Type B pancreatic cell (in vitro differentiated cells): Measurements from ENCODE around the gene USP10. TPM values are rescaled to one million over a fixed set of nuclear protein-coding genes. Genes with fewer than 3 reads are reported as not detected.

Source experiments
- DNase-seq: peaks from one replicate; pipeline ENCODE4 v3.0.0; 2021; ENCODE audit warnings: mixed read lengths; ENCODE audit not compliant: unreplicated experiment; ENCODE audit errors: extremely low spot score
- H3K27ac Mint-ChIP-seq: 2 replicates; pipeline ENCODE4 v1.8.0; 2021; ENCODE audit warnings: mild to moderate bottlenecking, mixed read lengths
- H3K27me3 Mint-ChIP-seq: 2 replicates; pipeline ENCODE4 v1.8.0; 2021; ENCODE audit warnings: mixed read lengths
- H3K36me3 Mint-ChIP-seq: 2 replicates; pipeline ENCODE4 v1.8.0; 2021; ENCODE audit warnings: mixed read lengths
- H3K4me1 Mint-ChIP-seq: one replicate; pipeline ENCODE4 v1.8.0; 2021; ENCODE audit warnings: mixed read lengths; ENCODE audit not compliant: unreplicated experiment
- H3K4me3 Mint-ChIP-seq: 2 replicates; pipeline ENCODE4 v1.8.0; 2021; ENCODE audit warnings: mild to moderate bottlenecking, mixed read lengths
- H3K9me3 Mint-ChIP-seq: 2 replicates; pipeline ENCODE4 v1.8.0; 2021; ENCODE audit warnings: mixed read lengths
- total RNA-seq: library from RNA; stranded (reverse); gene quantifications from 2 replicates; pipeline ENCODE4 v1.2.1, GENCODE V29; 2021; ENCODE audit warnings: low replicate concordance
- TF ChIP-seq, protein P1 (sequence below): fragments of 200-600 bp; sonication (generic); conservative IDR thresholded peaks from 2 replicates; pipeline ENCODE4 v1.5.0; 2021; ENCODE audit warnings: antibody characterized with exemption, mild to moderate bottlenecking

Gene USP10
- total RNA-seq, 1 donor from 2014 or later = 110 TPM

GRCh38 chr16:84680165-84680842 is 19.5 kb upstream of the USP10 start:
- H3K27me3 Mint-ChIP-seq = peaks cover 36% of the 10 kb centered on the region
- no peak overlapping the region for H3K4me3 Mint-ChIP-seq
- no peak for DNase-seq
- no peaks in the 10 kb centered on the region for H3K36me3 Mint-ChIP-seq
- no peaks in the 10 kb centered on the region for H3K9me3 Mint-ChIP-seq
- H3K4me1 Mint-ChIP-seq = peaks cover 8% of the 10 kb centered on the region
- TF ChIP-seq, protein P1, sequence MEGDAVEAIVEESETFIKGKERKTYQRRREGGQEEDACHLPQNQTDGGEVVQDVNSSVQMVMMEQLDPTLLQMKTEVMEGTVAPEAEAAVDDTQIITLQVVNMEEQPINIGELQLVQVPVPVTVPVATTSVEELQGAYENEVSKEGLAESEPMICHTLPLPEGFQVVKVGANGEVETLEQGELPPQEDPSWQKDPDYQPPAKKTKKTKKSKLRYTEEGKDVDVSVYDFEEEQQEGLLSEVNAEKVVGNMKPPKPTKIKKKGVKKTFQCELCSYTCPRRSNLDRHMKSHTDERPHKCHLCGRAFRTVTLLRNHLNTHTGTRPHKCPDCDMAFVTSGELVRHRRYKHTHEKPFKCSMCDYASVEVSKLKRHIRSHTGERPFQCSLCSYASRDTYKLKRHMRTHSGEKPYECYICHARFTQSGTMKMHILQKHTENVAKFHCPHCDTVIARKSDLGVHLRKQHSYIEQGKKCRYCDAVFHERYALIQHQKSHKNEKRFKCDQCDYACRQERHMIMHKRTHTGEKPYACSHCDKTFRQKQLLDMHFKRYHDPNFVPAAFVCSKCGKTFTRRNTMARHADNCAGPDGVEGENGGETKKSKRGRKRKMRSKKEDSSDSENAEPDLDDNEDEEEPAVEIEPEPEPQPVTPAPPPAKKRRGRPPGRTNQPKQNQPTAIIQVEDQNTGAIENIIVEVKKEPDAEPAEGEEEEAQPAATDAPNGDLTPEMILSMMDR = no peak
- no peak overlapping the region for H3K27ac Mint-ChIP-seq

GRCh38 chr16:84680843-84681629 is 18.8 kb upstream of the USP10 start:
- Mint-ChIP-seq H3K36me3 (no peaks in the 10 kb centered on the region), H3K27ac (no peak overlapping the region)

GRCh38 chr16:84683691-84684591 is 15.9 kb upstream of the USP10 start:
- no peak overlapping the region for H3K4me3 Mint-ChIP-seq
- H3K9me3 Mint-ChIP-seq = no peaks in the 10 kb centered on the region
- H3K4me1 Mint-ChIP-seq = peaks cover 4% of the 10 kb centered on the region
- no peaks in the 10 kb centered on the region for H3K36me3 Mint-ChIP-seq
- peaks cover 21% of the 10 kb centered on the region for H3K27me3 Mint-ChIP-seq
- no peak for DNase-seq
- H3K27ac Mint-ChIP-seq = no peak overlapping the region
- TF ChIP-seq, protein P1 = no peak

More at GRCh38 chr16:84680843-84681629, 18.8 kb upstream of the USP10 start:
- Mint-ChIP-seq H3K9me3 (no peaks in the 10 kb centered on the region), H3K4me1 (peaks cover 8% of the 10 kb centered on the region), H3K27me3 (peaks cover 33% of the 10 kb centered on the region), H3K4me3 (no peak overlapping the region)
- TF ChIP-seq, protein P1 = no peak
- DNase-seq = no peak

DNA sequence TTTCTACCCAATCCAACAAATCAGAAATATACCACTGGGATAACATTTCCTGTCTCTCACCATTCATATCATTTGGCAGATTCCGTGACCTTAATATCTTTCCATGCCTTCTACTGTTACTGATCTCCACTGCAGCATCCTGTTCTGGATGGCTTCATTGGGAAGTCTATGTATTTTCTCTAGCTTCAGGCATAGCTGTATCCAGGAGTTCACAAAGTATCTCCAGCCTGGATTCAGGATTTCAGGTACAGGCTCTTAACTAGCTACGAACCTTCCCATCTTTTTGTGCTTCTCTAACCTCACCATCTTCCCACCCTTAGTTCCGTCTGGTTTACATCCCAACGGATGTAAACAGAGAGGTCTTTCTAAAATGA is 15.2 kb upstream of the USP10 start:
- peaks cover 7% of the 10 kb centered on the region for H3K4me1 Mint-ChIP-seq
- no peak for DNase-seq
- peaks cover 21% of the 10 kb centered on the region for H3K27me3 Mint-ChIP-seq
- TF ChIP-seq, protein P1 = no peak
- H3K9me3 Mint-ChIP-seq = no peaks in the 10 kb centered on the region
- H3K4me3 Mint-ChIP-seq = no peak overlapping the region
- H3K27ac Mint-ChIP-seq = no peak overlapping the region
- H3K36me3 Mint-ChIP-seq = no peaks in the 10 kb centered on the region

- H3K27ac Mint-ChIP-seq = no peak overlapping the region
- H3K27me3 Mint-ChIP-seq = peaks cover 21% of the 10 kb centered on the region
Observed at GRCh38 chr16:84685210-84685609, 14.6 kb upstream of the USP10 start.

More at GRCh38 chr16:84685210-84685609, 14.6 kb upstream of the USP10 start:
- Mint-ChIP-seq H3K4me3 (no peak overlapping the region), H3K36me3 (no peaks in the 10 kb centered on the region), H3K4me1 (peaks cover 12% of the 10 kb centered on the region), H3K9me3 (no peaks in the 10 kb centered on the region)
- no peak for DNase-seq
- TF ChIP-seq, protein P1 = no peak
